ENCODE data around the gene TMEM273.

GRCh38 chr10:49115015-49115795, 73.0 kb downstream of the TMEM273 start, which contains the start of gene VSTM4:
- TF ChIP-seq, protein P1, sequence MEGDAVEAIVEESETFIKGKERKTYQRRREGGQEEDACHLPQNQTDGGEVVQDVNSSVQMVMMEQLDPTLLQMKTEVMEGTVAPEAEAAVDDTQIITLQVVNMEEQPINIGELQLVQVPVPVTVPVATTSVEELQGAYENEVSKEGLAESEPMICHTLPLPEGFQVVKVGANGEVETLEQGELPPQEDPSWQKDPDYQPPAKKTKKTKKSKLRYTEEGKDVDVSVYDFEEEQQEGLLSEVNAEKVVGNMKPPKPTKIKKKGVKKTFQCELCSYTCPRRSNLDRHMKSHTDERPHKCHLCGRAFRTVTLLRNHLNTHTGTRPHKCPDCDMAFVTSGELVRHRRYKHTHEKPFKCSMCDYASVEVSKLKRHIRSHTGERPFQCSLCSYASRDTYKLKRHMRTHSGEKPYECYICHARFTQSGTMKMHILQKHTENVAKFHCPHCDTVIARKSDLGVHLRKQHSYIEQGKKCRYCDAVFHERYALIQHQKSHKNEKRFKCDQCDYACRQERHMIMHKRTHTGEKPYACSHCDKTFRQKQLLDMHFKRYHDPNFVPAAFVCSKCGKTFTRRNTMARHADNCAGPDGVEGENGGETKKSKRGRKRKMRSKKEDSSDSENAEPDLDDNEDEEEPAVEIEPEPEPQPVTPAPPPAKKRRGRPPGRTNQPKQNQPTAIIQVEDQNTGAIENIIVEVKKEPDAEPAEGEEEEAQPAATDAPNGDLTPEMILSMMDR (IDR thresholded peaks at IDR 0.05 in 4 of 5, conservative IDR thresholded peaks at IDR 0.05 in 1 of 5): no peak
- peak in 1 of 2 donors; percentile 33 for TF ChIP-seq POLR2A (IDR thresholded peaks at IDR 0.05)
